Fibroblast of villous mesenchyme (primary cell): ENCODE results near the gene MS4A15. TPM values are rescaled to one million over a fixed set of nuclear protein-coding genes. Genes with fewer than 3 reads are reported as not detected.
"Not testable (repeated sequence)": the region's sequence is repeated elsewhere in the genome, so short reads cannot be mapped to it uniquely, and the experiment has no call there.

ENCODE experiments used
- DNase-seq: peaks from one replicate; pipeline ENCODE4 v3.0.0-alpha.2; 2010; ENCODE audit warnings: low read depth
- H3K4me3 ChIP-seq: 2 replicates; pipeline ENCODE4 v1.5.1; 2011; ENCODE audit warnings: low read depth, mild to moderate bottlenecking, low read length
- CTCF ChIP-seq: IDR thresholded peaks from 2 replicates; pipeline ENCODE4 v1.5.1; 2012; ENCODE audit warnings: low read depth, mild to moderate bottlenecking, low read length; ENCODE audit not compliant: insufficient read depth
- total RNA-seq: library from RNA; depleted of rRNA; stranded (reverse); fragments of >200 nt; gene quantifications from 2 replicates; pipeline ENCODE4 v1.2.3, GENCODE V29; 2012

The MS4A15 gene
- total RNA-seq, 1 donor: not detected

DNA sequence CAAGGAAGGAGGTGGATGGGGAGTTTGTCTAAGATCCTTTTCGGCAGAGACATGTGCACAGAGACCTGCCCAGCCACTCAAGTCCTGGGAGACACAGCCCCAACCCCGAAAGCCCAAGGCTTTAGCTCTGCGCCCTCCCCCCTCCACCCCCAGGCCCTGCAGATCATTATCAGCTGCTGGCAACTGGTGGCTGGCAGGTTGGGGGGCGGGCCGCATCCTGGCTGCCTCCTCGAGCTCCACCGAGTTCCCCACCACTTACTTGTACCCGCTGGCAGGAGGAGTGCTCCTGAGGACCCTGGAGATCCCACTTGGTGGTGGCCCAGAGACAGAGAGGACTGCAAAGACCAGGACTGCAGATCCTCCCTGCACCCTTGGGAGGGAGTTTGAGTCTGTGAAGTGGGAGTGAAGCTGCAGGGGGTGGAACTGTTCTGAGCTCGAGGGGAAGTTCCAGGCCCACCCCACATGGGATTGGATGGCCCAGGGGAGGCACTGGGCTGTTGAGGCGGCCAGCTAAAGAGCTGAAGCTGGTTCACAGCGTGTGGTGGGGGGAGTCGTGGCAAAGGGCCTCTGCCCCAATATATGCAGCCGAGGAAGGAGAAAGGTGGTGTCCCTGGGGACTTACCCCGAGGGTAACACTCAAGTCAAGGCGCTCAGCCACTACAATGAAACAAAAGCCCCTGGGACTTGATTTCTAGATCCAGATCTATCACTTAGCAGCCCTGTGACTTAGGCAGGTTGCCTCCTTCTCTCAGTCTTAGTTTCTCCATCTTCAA is 65.3 kb downstream of the MS4A15 start:
- TF ChIP-seq CTCF: no peak
- no peak for DNase-seq
- no peak overlapping the region for H3K4me3 ChIP-seq

- not testable (repeated sequence) for DNase-seq, H3K4me3 ChIP-seq
These were observed 67.2 kb downstream of the MS4A15 start for GRCh38 chr11:60823745-60824306.

- DNase-seq: no peak
- no peak overlapping the region for H3K4me3 ChIP-seq
- TF ChIP-seq CTCF: no peak
These were observed 68.5 kb downstream of the MS4A15 start for GRCh38 chr11:60825118-60825517.

GRCh38 chr11:60825790-60826189 is 69.1 kb downstream of the MS4A15 start:
- DNase-seq: no peak
- H3K4me3 ChIP-seq: no peak overlapping the region
- TF ChIP-seq CTCF: no peak

Other genes starting within 250 kb of the MS4A15 start
- not detected in 2 replicates for gene MS4A13, start 241.5 kb upstream of the MS4A15 start, total RNA-seq
- gene MS4A8, start 57.3 kb upstream of the MS4A15 start, total RNA-seq: under 0.01 TPM in 1 of 2 replicates, not detected in the other
- gene MS4A18, start 32.1 kb upstream of the MS4A15 start, total RNA-seq: not detected in 2 replicates
- gene MS4A10, start 28.5 kb downstream of the MS4A15 start, total RNA-seq: not detected in 2 replicates
- 11.2 and 13.5 TPM in 2 replicates for gene CCDC86, start 85.2 kb downstream of the MS4A15 start, total RNA-seq
- gene PTGDR2, start 99.1 kb downstream of the MS4A15 start, total RNA-seq: under 0.01 TPM in 1 of 2 replicates, not detected in the other
- not detected in 2 replicates for gene ZP1, start 110.7 kb downstream of the MS4A15 start, total RNA-seq
- 40.9 and 41.5 TPM in 2 replicates for gene PRPF19, start 149.7 kb downstream of the MS4A15 start, total RNA-seq
- gene TMEM109, start 157.3 kb downstream of the MS4A15 start, total RNA-seq: 28.9 and 38.3 TPM in 2 replicates
- gene TMEM132A, start 167.6 kb downstream of the MS4A15 start, total RNA-seq: 29.3 and 40.6 TPM in 2 replicates
- 13.0 and 15.5 TPM in 2 replicates for gene SLC15A3, start 195.3 kb downstream of the MS4A15 start, total RNA-seq
- not detected in 2 replicates for gene CD6, start 214.8 kb downstream of the MS4A15 start, total RNA-seq